ENCODE measurements around the gene SALL3. TPM values are rescaled to one million over a fixed set of nuclear protein-coding genes. Genes with fewer than 3 reads are reported as not detected.

Gene SALL3
- total and polyA plus RNA-seq, 2 of the 4 experiments (the other 2 are of a cell fraction): not detected

DNA sequence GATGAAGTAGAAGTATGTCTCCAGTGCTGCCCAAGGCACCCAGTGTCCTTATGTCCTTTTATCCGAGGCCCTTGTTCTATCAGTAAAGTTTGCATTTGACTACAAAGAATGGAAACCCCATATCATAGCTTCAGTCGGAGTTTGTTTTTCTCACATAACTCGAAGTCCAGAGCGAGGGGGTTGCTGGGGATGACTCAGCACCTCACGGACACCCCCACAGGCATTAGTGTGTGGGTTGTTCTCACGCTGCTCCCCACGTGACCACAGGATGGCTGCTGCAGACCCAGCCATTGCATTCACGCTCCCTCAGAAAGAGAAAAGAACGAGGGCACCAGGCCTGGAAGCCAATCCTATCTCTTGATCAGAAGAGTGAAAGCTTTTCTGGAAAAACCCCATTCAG is 27.8 kb downstream of the SALL3 start:
- Histone ChIP-seq H3K9me3 (ENCODE audit: control insufficient read depth, insufficient read depth, low read length) (peaks cover 19% of the 10 kb centered on the region), H3K36me3 (ENCODE audit: control insufficient read depth, insufficient read depth, low read length) (no peaks in the 10 kb centered on the region), H2BK5ac (ENCODE audit: low read depth, low read length, poor library complexity, severe bottlenecking) (no peak overlapping the region), H3K4me2 (ENCODE audit: low read depth, low read length) (no peak overlapping the region), H3K9me1 (ENCODE audit: insufficient read depth, low read length) (no peaks in the 10 kb centered on the region), H3K18ac (ENCODE audit: low read depth, low read length) (no peak overlapping the region), H2AK9ac (replicated peaks; ENCODE audit: low read depth, low read length, poor library complexity) (no peak overlapping the region), H3K4me1 (ENCODE audit: control insufficient read depth, insufficient read depth, low read length) (no peaks in the 10 kb centered on the region), H2AFZ (replicated peaks; ENCODE audit: low read length, poor library complexity) (no peak overlapping the region), H3K4me3 (ENCODE audit: insufficient read depth, low read depth, low read length) (no peak overlapping the region), H2BK120ac (ENCODE audit: low read depth, low read length) (no peak overlapping the region), H3K27ac (ENCODE audit: insufficient read depth, low read length) (no peak overlapping the region), H4K5ac (ENCODE audit: low read depth, low read length) (no peak overlapping the region), H2BK15ac (ENCODE audit: low read depth, low read length) (no peak overlapping the region), H3K4ac (ENCODE audit: low read depth, low read length) (no peak overlapping the region), H3K9ac (ENCODE audit: low read depth, low read length) (no peak overlapping the region), H2BK20ac (ENCODE audit: low read depth, low read length) (no peak overlapping the region), H3K79me1 (ENCODE audit: low read depth in 1 of 2, low read length in 2 of 2) (no peaks in the 10 kb centered on the region), H4K8ac (ENCODE audit: low read depth in 2 of 2, low read length in 2 of 2) (no peak overlapping the region), H3K23ac (ENCODE audit: low read depth, low read length) (no peak overlapping the region), H4K91ac (ENCODE audit: insufficient read depth, low read depth, low read length) (no peak overlapping the region), H3K56ac (ENCODE audit: extremely low read depth, insufficient read depth, low read length) (no peak overlapping the region), H2AK5ac (ENCODE audit: low read depth, low read length) (no peak overlapping the region), H3K27me3 (ENCODE audit: control insufficient read depth, insufficient read depth, low read length) (no peaks in the 10 kb centered on the region), H4K20me1 (ENCODE audit: insufficient read depth, low read length) (no peaks in the 10 kb centered on the region), H3K14ac (replicated peaks; ENCODE audit: low read depth, low read length) (no peak overlapping the region)
- BruUV-seq (replicated peaks): no TSS peak
- POLR2A ChIA-PET (ENCODE audit: unreplicated experiment): no interaction called here
- DNase-seq (no peak), ATAC-seq (ENCODE audit: low read depth) (no peak)
- CTCF ChIA-PET: no interaction called here
- WGBS, 2 experiments (ENCODE audit: extremely low coverage in 2 of 2, insufficient read length in 1 of 2): no CpG with 5 or more reads among the region's 9 CpGs
- in situ Hi-C loops (cut with MboI; ENCODE audit: low sequenced_read_pairs): no loop called here
- intact Hi-C loops (cut with micrococcal nuclease): no loop called here
- dilution Hi-C loops (cut with HindIII; ENCODE audit: low sequenced_read_pairs, unreplicated experiment): no loop called here
- TF ChIP-seq CHD1 (IDR thresholded peaks at IDR 0.05; ENCODE audit: low read depth, low read length): no peak
- no peak for TF ChIP-seq BHLHE40 (IDR thresholded peaks at IDR 0.05; ENCODE audit: low read depth, low read length)
- TF ChIP-seq MXI1 (IDR thresholded peaks at IDR 0.05; ENCODE audit: borderline replicate concordance, low read depth, low read length): no peak
- no peak for TF ChIP-seq NFE2L2 (IDR thresholded peaks at IDR 0.05; ENCODE audit: low read depth, low read length)
- TF ChIP-seq, protein P1, sequence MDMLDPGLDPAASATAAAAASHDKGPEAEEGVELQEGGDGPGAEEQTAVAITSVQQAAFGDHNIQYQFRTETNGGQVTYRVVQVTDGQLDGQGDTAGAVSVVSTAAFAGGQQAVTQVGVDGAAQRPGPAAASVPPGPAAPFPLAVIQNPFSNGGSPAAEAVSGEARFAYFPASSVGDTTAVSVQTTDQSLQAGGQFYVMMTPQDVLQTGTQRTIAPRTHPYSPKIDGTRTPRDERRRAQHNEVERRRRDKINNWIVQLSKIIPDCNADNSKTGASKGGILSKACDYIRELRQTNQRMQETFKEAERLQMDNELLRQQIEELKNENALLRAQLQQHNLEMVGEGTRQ (IDR thresholded peaks at IDR 0.05; ENCODE audit: low read depth, low read length): no peak
- TF ChIP-seq MAFK (IDR thresholded peaks at IDR 0.05; ENCODE audit: low read depth, low read length): no peak
- no peak for TF ChIP-seq CEBPB (IDR thresholded peaks at IDR 0.05; ENCODE audit: low read depth, low read length)
- TF ChIP-seq POLR2A (IDR thresholded peaks at IDR 0.05; ENCODE audit: low read depth, low read length): no peak
- TF ChIP-seq MAZ (IDR thresholded peaks at IDR 0.05; ENCODE audit: borderline replicate concordance, low read depth, low read length): no peak
- TF ChIP-seq RAD21 (IDR thresholded peaks at IDR 0.05; ENCODE audit: low read length): no peak
- TF ChIP-seq, protein P2, sequence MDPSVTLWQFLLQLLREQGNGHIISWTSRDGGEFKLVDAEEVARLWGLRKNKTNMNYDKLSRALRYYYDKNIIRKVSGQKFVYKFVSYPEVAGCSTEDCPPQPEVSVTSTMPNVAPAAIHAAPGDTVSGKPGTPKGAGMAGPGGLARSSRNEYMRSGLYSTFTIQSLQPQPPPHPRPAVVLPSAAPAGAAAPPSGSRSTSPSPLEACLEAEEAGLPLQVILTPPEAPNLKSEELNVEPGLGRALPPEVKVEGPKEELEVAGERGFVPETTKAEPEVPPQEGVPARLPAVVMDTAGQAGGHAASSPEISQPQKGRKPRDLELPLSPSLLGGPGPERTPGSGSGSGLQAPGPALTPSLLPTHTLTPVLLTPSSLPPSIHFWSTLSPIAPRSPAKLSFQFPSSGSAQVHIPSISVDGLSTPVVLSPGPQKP (IDR thresholded peaks at IDR 0.05; ENCODE audit: borderline replicate concordance, low read depth, low read length): no peak
- TF ChIP-seq RFX5 (IDR thresholded peaks at IDR 0.05; ENCODE audit: low read depth, low read length): no peak
- TF ChIP-seq, protein P3, sequence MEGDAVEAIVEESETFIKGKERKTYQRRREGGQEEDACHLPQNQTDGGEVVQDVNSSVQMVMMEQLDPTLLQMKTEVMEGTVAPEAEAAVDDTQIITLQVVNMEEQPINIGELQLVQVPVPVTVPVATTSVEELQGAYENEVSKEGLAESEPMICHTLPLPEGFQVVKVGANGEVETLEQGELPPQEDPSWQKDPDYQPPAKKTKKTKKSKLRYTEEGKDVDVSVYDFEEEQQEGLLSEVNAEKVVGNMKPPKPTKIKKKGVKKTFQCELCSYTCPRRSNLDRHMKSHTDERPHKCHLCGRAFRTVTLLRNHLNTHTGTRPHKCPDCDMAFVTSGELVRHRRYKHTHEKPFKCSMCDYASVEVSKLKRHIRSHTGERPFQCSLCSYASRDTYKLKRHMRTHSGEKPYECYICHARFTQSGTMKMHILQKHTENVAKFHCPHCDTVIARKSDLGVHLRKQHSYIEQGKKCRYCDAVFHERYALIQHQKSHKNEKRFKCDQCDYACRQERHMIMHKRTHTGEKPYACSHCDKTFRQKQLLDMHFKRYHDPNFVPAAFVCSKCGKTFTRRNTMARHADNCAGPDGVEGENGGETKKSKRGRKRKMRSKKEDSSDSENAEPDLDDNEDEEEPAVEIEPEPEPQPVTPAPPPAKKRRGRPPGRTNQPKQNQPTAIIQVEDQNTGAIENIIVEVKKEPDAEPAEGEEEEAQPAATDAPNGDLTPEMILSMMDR (conservative IDR thresholded peaks at IDR 0.05; ENCODE audit: low read depth, low read length): no peak
